ENCODE measurements around the gene SH3BP4. TPM values are rescaled to one million over a fixed set of nuclear protein-coding genes. Genes with fewer than 3 reads are reported as not detected.

The SH3BP4 gene
- total RNA-seq, 1 donor from 2014 or later: 1.1 TPM

DNA sequence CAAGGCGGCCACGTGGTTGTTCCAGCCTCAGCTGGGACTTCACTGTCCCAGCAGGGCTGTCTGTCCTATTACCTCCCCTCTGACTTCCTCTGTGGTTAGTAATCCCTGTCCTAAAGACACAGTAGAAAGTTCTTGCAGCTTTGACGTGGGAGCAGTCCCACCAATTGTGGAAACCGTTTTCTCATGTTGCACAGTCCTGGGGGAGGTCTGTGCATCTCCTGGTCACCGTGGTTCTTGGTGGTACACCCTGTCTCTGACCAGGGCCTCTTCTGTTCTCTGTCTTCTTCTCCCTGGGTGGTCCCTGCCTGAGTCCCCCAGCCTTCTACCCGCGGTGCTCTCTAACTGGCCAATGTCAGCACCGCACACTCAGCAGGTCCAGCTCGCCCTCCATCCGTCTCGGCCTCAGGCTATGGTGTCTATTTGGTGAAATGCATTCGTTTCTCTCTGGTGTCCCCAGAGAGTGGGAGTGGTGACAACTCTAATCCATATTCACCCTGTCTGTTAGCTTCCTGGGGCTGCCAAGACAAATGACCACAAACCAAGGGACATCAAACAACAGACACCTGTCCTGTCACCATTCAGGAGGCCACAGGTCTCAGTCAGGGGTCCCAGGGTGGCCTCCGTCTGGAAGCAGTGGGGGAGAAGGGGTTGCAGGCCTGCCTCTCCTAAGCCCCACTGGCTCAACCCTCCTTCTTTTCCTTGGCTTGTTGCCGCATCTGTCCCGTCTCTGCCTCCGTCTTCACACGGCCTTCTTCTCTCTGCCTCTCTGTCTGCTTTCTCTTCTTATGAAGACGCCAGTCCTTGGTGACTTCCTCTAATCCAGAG lies 99.8 kb downstream of the SH3BP4 start:
- DNase-seq (no peak), ATAC-seq (ENCODE audit: low read depth) (no peak)
- H3K4me3 Mint-ChIP-seq: no peak overlapping the region
- H3K4me1 Mint-ChIP-seq: peaks cover 17% of the 10 kb centered on the region
- H3K27ac Mint-ChIP-seq: no peak overlapping the region
- CTCF ChIA-PET: no interaction called here
- POLR2A ChIA-PET: no interaction called here
- TF ChIP-seq, protein P1, sequence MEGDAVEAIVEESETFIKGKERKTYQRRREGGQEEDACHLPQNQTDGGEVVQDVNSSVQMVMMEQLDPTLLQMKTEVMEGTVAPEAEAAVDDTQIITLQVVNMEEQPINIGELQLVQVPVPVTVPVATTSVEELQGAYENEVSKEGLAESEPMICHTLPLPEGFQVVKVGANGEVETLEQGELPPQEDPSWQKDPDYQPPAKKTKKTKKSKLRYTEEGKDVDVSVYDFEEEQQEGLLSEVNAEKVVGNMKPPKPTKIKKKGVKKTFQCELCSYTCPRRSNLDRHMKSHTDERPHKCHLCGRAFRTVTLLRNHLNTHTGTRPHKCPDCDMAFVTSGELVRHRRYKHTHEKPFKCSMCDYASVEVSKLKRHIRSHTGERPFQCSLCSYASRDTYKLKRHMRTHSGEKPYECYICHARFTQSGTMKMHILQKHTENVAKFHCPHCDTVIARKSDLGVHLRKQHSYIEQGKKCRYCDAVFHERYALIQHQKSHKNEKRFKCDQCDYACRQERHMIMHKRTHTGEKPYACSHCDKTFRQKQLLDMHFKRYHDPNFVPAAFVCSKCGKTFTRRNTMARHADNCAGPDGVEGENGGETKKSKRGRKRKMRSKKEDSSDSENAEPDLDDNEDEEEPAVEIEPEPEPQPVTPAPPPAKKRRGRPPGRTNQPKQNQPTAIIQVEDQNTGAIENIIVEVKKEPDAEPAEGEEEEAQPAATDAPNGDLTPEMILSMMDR (IDR thresholded peaks at IDR 0.05): no peak
- intact Hi-C loops (cut with micrococcal nuclease): no loop called here
- H3K27me3 Mint-ChIP-seq: peaks cover 2% of the 10 kb centered on the region
- no peaks in the 10 kb centered on the region for H3K9me3 Mint-ChIP-seq
- H3K36me3 Mint-ChIP-seq (ENCODE audit: low read depth): no peaks in the 10 kb centered on the region

DNA sequence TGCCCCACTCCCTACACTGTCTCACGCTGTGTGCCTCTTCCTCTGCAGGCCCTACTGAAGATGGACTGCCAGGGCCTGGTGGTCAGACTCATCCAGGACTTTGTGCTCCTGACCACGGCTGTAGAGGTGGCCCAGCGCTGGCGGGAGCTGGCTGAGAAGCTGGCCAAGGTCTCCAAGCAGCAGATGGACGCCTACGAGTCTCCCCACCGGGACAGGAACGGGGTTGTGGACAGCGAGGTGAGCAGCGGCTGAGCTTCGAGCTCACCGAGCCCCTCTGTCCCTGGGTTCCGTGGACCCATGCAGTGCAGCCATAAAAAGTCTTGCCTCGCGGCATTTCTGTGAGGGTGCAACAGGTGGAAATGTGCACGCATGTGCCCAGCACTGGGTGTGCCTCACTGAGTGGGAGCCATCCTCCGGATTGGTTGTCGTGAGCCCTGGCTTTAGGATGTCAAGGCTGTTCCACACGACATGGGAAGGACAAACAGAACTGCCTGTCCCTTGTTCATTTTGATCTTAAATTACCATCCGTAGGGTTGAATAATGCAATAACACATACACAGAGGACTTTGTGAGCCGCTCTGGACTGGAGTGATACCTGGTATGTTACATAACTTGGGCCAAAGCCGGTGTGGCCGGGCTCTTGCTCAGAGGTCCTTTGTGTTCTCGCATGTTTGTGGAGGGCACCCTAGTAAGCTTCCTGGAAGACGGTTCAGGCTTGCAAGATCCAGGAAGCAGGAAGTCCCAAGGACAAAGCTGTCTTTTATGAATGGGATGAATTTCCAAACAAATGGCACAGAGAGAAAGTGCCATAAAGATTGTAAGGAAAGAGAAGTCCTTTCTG lies 100.9 kb downstream of the SH3BP4 start:
- POLR2A ChIA-PET: no interaction called here
- H3K36me3 Mint-ChIP-seq (ENCODE audit: low read depth): no peaks in the 10 kb centered on the region
- TF ChIP-seq, protein P1 (IDR thresholded peaks at IDR 0.05): no peak
- DNase-seq (no peak), ATAC-seq (ENCODE audit: low read depth) (no peak)
- CTCF ChIA-PET: no interaction called here
- no peak overlapping the region for H3K27ac Mint-ChIP-seq
- H3K9me3 Mint-ChIP-seq: no peaks in the 10 kb centered on the region
- intact Hi-C loops (cut with micrococcal nuclease): no loop called here
- peaks cover 2% of the 10 kb centered on the region for H3K27me3 Mint-ChIP-seq
- H3K4me3 Mint-ChIP-seq: no peak overlapping the region
- peaks cover 7% of the 10 kb centered on the region for H3K4me1 Mint-ChIP-seq

DNA sequence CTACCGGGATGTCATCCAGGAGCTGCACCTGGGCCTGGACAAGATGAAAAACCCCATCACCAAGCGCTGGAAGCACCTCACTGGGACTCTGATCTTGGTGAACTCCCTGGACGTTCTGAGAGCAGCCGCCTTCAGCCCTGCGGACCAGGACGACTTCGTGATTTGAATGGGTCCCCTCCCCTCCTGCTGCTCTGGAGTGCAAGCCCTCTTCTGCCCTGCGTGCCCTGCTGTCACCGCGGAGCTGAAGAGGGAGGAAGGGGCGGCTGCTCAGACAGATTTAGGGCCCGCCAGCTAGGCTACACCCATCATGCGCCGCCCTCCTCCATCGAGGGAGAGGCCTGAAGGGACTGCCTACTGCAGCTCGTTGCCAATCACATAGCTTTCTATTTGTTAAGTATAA lies 101.8 kb downstream of the SH3BP4 start:
- peaks cover 5% of the 10 kb centered on the region for H3K4me1 Mint-ChIP-seq
- CTCF ChIA-PET: no interaction called here
- intact Hi-C loops (cut with micrococcal nuclease): no loop called here

DNA sequence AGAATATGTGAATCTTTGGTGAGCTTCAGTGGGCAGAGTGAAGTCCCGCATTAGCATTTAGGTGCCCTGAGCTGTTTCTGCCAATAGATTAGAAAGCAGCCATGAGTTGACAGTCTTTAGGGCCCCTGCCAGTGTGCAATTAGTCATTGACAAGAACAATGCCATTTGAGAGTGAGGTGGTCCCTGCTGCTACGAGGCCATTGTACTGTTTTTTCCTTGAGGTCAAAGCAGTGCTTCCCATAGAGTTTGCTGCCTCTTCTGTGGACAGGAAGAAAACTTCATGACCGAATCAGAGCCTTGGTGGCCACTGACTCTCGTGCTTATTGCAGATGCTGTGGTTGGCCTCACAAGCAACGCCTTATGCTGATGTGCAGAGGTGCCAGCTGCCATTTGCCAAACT lies 102.7 kb downstream of the SH3BP4 start:
- no peak for DNase-seq
- ATAC-seq (ENCODE audit: low read depth): no peak
- ChIA-PET CTCF (no interaction called here), POLR2A (no interaction called here)
- intact Hi-C loops (cut with micrococcal nuclease): no loop called here
- H3K4me1 Mint-ChIP-seq: peaks cover 2% of the 10 kb centered on the region
- H3K9me3 Mint-ChIP-seq: no peaks in the 10 kb centered on the region
- no peaks in the 10 kb centered on the region for H3K36me3 Mint-ChIP-seq (ENCODE audit: low read depth)
- H3K4me3 Mint-ChIP-seq: no peak overlapping the region
- TF ChIP-seq, protein P1 (IDR thresholded peaks at IDR 0.05): no peak
- H3K27me3 Mint-ChIP-seq: peaks cover 2% of the 10 kb centered on the region
- H3K27ac Mint-ChIP-seq: no peak overlapping the region

More for the DNA sequence above, 101.8 kb downstream of the SH3BP4 start:
- Mint-ChIP-seq H3K36me3 (ENCODE audit: low read depth) (no peaks in the 10 kb centered on the region), H3K4me3 (no peak overlapping the region), H3K9me3 (no peaks in the 10 kb centered on the region), H3K27ac (no peak overlapping the region), H3K27me3 (peaks cover 2% of the 10 kb centered on the region)
- POLR2A ChIA-PET: no interaction called here
- no peak for ATAC-seq (ENCODE audit: low read depth)
- TF ChIP-seq, protein P1 (IDR thresholded peaks at IDR 0.05): no peak
- DNase-seq: no peak

DNA sequence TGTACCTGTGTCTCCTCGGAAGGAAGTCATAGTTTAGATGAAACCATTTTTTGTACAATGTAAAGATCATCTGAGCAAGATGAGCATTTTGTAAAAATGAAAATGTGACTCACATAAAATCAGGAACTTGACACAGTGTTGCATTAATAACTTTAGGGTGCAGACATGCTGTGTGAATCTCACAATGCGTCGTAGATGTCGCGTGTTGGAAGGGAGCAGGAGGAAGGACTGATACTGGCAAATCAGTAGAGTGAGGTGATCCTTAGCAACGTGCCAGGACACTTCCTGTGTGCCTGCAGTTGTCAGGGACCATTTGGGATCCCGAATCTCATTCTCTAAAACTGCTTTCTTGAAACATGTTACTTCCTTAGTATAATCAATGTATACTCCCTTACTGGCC lies 103.1 kb downstream of the SH3BP4 start:
- CTCF ChIA-PET: no interaction called here
- Mint-ChIP-seq H3K4me3 (no peak overlapping the region), H3K4me1 (peaks cover 2% of the 10 kb centered on the region), H3K27me3 (peaks cover 2% of the 10 kb centered on the region), H3K36me3 (ENCODE audit: low read depth) (no peaks in the 10 kb centered on the region), H3K27ac (no peak overlapping the region), H3K9me3 (no peaks in the 10 kb centered on the region)
- intact Hi-C loops (cut with micrococcal nuclease): no loop called here
- no peak for DNase-seq
- ATAC-seq (ENCODE audit: low read depth): no peak
- TF ChIP-seq, protein P1 (IDR thresholded peaks at IDR 0.05): no peak
- POLR2A ChIA-PET: no interaction called here

Data from activated B cell treated with CpG ODN at 0.5 μM for 24 hours (primary cell).